Loucy (cell line): ENCODE data around the gene CXCR6.

Source experiments
- H2AFZ ChIP-seq: fragments of 200-600 bp; sonication (generic); 2 replicates; pipeline ENCODE4 v1.6.0; 2016; ENCODE audit warnings: antibody characterized with exemption, mild to moderate bottlenecking, low read length, moderate library complexity
- H3F3A ChIP-seq: fragments of 200-600 bp; 2 replicates; pipeline ENCODE4 v1.6.0; 2016; ENCODE audit warnings: antibody characterized with exemption, low read depth, mild to moderate bottlenecking
- H3K27me3 ChIP-seq: fragments of 200-600 bp; sonication (generic); 2 replicates; pipeline ENCODE4 v1.6.1; 2014; ENCODE audit warnings: low read length, mild to moderate bottlenecking; ENCODE audit not compliant: insufficient read depth, poor library complexity, severe bottlenecking
- H3K36me3 ChIP-seq: fragments of 200-600 bp; sonication (generic); 2 replicates; pipeline ENCODE4 v1.6.1; 2016; ENCODE audit warnings: low read length; ENCODE audit not compliant: insufficient read depth
- H3K4me1 ChIP-seq: fragments of 200-600 bp; sonication (generic); 2 replicates; pipeline ENCODE4 v1.5.1; 2014; ENCODE audit warnings: low read length, mild to moderate bottlenecking; ENCODE audit not compliant: insufficient read depth, poor library complexity, severe bottlenecking
- H3K4me2 ChIP-seq: fragments of 200-600 bp; sonication (generic); 2 replicates; pipeline ENCODE4 v1.6.0; 2014; ENCODE audit warnings: antibody characterized with exemption, low read length, low read depth, mild to moderate bottlenecking; ENCODE audit not compliant: poor library complexity, severe bottlenecking
- H3K4me3 ChIP-seq: fragments of 200-600 bp; sonication (generic); 2 replicates; pipeline ENCODE4 v1.5.1; 2014; ENCODE audit warnings: low read length, mild to moderate bottlenecking, mixed read lengths; ENCODE audit not compliant: poor library complexity, severe bottlenecking
- H3K79me2 ChIP-seq: fragments of 200-600 bp; sonication (generic); 2 replicates; pipeline ENCODE4 v1.6.1; 2014; ENCODE audit warnings: low read length; ENCODE audit not compliant: insufficient read depth
- H3K9ac ChIP-seq: fragments of 200-600 bp; sonication (generic); 2 replicates; pipeline ENCODE4 v1.6.0; 2014; ENCODE audit warnings: mild to moderate bottlenecking, low read depth, low read length, moderate library complexity; ENCODE audit not compliant: poor library complexity, severe bottlenecking
- H3K9me2 ChIP-seq: fragments of 200-600 bp; sonication (generic); replicated peaks from 2 replicates; pipeline ENCODE4 v1.6.1; 2016; ENCODE audit warnings: low read depth, low read length, mixed read lengths
- H3K9me3 ChIP-seq: fragments of 200-600 bp; sonication (generic); 2 replicates; pipeline ENCODE4 v1.6.1; 2014; ENCODE audit warnings: mild to moderate bottlenecking, antibody characterized with exemption, low read length, low read depth; ENCODE audit not compliant: insufficient read depth
- H4K20me1 ChIP-seq: fragments of 200-600 bp; sonication (generic); 2 replicates; pipeline ENCODE4 v1.6.0; 2014; ENCODE audit warnings: antibody characterized with exemption, low read length, mild to moderate bottlenecking; ENCODE audit not compliant: insufficient read depth, poor library complexity, severe bottlenecking
- CTCF ChIP-seq: fragments of 200-600 bp; sonication (generic); conservative IDR thresholded peaks from 2 replicates; pipeline ENCODE4 v1.5.1; 2014; ENCODE audit warnings: mild to moderate bottlenecking, antibody characterized with exemption, low read length
- EZH2phosphoT487 ChIP-seq: fragments of 200-600 bp; IDR thresholded peaks from 2 replicates; pipeline ENCODE4 v1.6.1; 2018; ENCODE audit warnings: antibody characterized with exemption, mild to moderate bottlenecking, moderate library complexity, borderline replicate concordance

CXCR6 gene

GRCh38 chr3:45964139-45964538, 20.9 kb downstream of the CXCR6 start:
- TF ChIP-seq CTCF = no peak
- no peak for TF ChIP-seq EZH2phosphoT487
- no peaks in the 10 kb centered on the region for H3K9me3 ChIP-seq
- no peak overlapping the region for H2AFZ ChIP-seq
- no peaks in the 10 kb centered on the region for H3K27me3 ChIP-seq
- no peak overlapping the region for H3K4me2 ChIP-seq
- H3K79me2 ChIP-seq = no peaks in the 10 kb centered on the region
- no peak overlapping the region for H3K4me3 ChIP-seq
- H3K9me2 ChIP-seq = no peaks in the 10 kb centered on the region
- no peak overlapping the region for H3K9ac ChIP-seq
- H4K20me1 ChIP-seq = no peaks in the 10 kb centered on the region
- peaks cover 86% of the 10 kb centered on the region; the same call in 1 of the 2 replicates for H3K36me3 ChIP-seq
- H3K4me1 ChIP-seq = peaks cover 8% of the 10 kb centered on the region
- H3F3A ChIP-seq = no peaks in the 10 kb centered on the region

GRCh38 chr3:45965253-45965652, 22.0 kb downstream of the CXCR6 start:
- TF ChIP-seq CTCF (no peak), EZH2phosphoT487 (no peak)
- H3K27me3 ChIP-seq = no peaks in the 10 kb centered on the region
- H3K36me3 ChIP-seq = peaks cover 75% of the 10 kb centered on the region; the same call in 1 of the 2 replicates

GRCh38 chr3:45965653-45966052, 22.4 kb downstream of the CXCR6 start:
- Histone ChIP-seq H3K4me2 (no peak overlapping the region), H3K4me1 (peaks cover 15% of the 10 kb centered on the region), H2AFZ (no peak overlapping the region), H3F3A (no peaks in the 10 kb centered on the region), H4K20me1 (no peaks in the 10 kb centered on the region), H3K36me3 (peaks cover 71% of the 10 kb centered on the region; the same call in 1 of the 2 replicates), H3K79me2 (no peaks in the 10 kb centered on the region), H3K9me3 (no peaks in the 10 kb centered on the region), H3K9ac (no peak overlapping the region), H3K4me3 (no peak overlapping the region), H3K9me2 (no peaks in the 10 kb centered on the region), H3K27me3 (no peaks in the 10 kb centered on the region)
- TF ChIP-seq CTCF (no peak), EZH2phosphoT487 (no peak)

More at GRCh38 chr3:45965253-45965652, 22.0 kb downstream of the CXCR6 start:
- no peaks in the 10 kb centered on the region for H3K9me3 ChIP-seq
- no peak overlapping the region for H3K9ac ChIP-seq
- H3K9me2 ChIP-seq = no peaks in the 10 kb centered on the region
- no peaks in the 10 kb centered on the region for H4K20me1 ChIP-seq
- no peaks in the 10 kb centered on the region for H3F3A ChIP-seq
- no peak overlapping the region for H2AFZ ChIP-seq
- H3K79me2 ChIP-seq = no peaks in the 10 kb centered on the region
- no peak overlapping the region for H3K4me2 ChIP-seq
- peaks cover 15% of the 10 kb centered on the region for H3K4me1 ChIP-seq
- no peak overlapping the region for H3K4me3 ChIP-seq
